Body of pancreas (tissue), 4 donors: ENCODE results near the gene BTNL9. TPM values are rescaled to one million over a fixed set of nuclear protein-coding genes. Genes with fewer than 3 reads are reported as not detected.
"Not testable (repeated sequence)": the region's sequence is repeated elsewhere in the genome, so short reads cannot be mapped to it uniquely, and the experiment has no call there.

Experiments used
- ATAC-seq: fragments of 150-250 bp; one replicate; pipeline ENCODE4 v1.9.1; 2016
- DNase-seq, 4 donors: peaks; one replicate each; pipeline ENCODE4 v3.0.0-alpha.2; 2019
- H3K27ac ChIP-seq, 4 donors: fragments of 200-600 bp; sonication (generic); 1 replicate in 3 of 4; 2 replicates in 1 of 4; pipeline versions ENCODE4 v1.5.1 to v1.6.1; 2016 to 2019; ENCODE audit warnings: mild to moderate bottlenecking in 1 of 4, mixed read lengths in 1 of 4, moderate library complexity in 1 of 4
- H3K27me3 ChIP-seq, 2 donors: fragments of 200-600 bp; sonication (generic); one replicate each; pipeline ENCODE4 v1.6.0; 2016; ENCODE audit warnings: mild to moderate bottlenecking in 1 of 2
- H3K36me3 ChIP-seq, 2 donors: fragments of 200-600 bp; sonication (generic); replicated peaks in 1 of 2; 2 replicates each; pipeline ENCODE4 v1.5.1; 2016; ENCODE audit warnings: low read depth in 2 of 2; ENCODE audit not compliant: insufficient read depth in 1 of 2
- H3K4me1 ChIP-seq: fragments of 200-600 bp; sonication (generic); one replicate; pipeline ENCODE4 v1.6.0; 2016
- H3K4me3 ChIP-seq, 2 donors: fragments of 200-600 bp; sonication (generic); 1 replicate in 1 of 2; 2 replicates in 1 of 2; pipeline ENCODE4 v1.5.1; 2016 to 2019
- H3K9me3 ChIP-seq, 3 donors: fragments of 200-600 bp; sonication (generic); 1 replicate in 2 of 3; 2 replicates in 1 of 3; pipeline ENCODE4 v1.5.1; 2016
- CTCF ChIP-seq, 7 experiments: fragments of 450-650 bp in 4 of 7; fragments of 200-600 bp in 3 of 7; sonication (generic) in 3 of 7; IDR thresholded peaks; one replicate each; pipeline ENCODE4 v1.5.1; 2016 to 2019; ENCODE audit warnings: antibody characterized with exemption in 7 of 7
- POLR2A ChIP-seq, 3 donors: fragments of 450-650 bp; IDR thresholded peaks; one replicate each; pipeline ENCODE4 v1.6.1; 2016; ENCODE audit warnings: antibody characterized with exemption in 3 of 3, mild to moderate bottlenecking in 2 of 3
- WGBS, 2 donors: methylation state at CpG; one replicate each; pipeline ENCODE4 v1.1.5; 2017; 5-methylcytosine and 5-hydroxymethylcytosine counted together
- intact Hi-C: fragments of 100-400 bp; cut with DNase I; formaldehyde crosslinking; loops from one replicate; pipeline ENCODE4 v1.15.1; 2023
- total RNA-seq, 2 donors: library from RNA; depleted of rRNA; stranded (reverse); fragments of >200 nt; gene quantifications; one replicate each; pipeline ENCODE4 v1.1.0, GENCODE V29; 2016

BTNL9 gene
- 10 to 100 TPM; 20.2 to 41.5 TPM for total RNA-seq

DNA sequence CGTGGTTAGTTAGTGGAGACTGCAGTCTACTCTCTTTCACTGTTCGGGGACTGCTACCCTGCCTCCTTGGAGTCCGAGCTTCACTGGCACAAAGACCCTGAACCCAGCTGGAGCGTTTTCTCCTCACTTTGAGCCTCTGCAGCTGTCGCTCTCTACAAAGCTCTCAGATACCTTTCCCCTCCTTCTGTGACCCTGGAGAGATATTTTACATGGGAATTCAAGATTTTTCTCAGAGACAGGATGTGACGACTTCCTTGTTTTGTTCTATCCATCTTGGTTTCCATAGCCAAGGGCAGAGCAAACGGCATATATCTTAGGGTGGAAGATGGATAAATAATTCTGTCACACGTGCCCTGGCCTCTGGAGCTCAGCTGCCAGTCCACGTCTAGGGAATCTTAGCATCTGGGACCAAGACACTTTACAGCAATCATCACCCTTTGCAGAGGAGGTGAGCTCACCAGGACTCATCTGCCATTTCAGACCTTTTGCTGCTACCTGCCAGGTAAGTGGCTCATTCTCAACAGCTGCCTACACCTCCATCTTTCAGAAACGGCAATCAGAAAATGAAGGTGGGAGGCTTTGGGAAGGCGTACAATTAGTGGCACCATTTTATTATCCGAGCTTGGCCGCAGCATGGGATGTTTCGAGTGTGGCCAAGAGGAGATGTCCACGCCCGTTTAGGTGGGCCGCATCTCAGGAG lies at the start of gene BTNL9:
Gene BTNL9, plus strand, starts transcription at position 336 of the 700 bp plus-strand sequence. CDS start 5,224 bp downstream, outside the sequence.
- no peak within 1 kb of the TSS for H3K27ac ChIP-seq
- no peaks in the 10 kb centered on the region for H3K4me1 ChIP-seq
- ATAC-seq (no peak), DNase-seq (no peak)
- no peaks in the 10 kb centered on the region for H3K9me3 ChIP-seq
- no peak within 1 kb of the TSS for H3K4me3 ChIP-seq
- H3K27me3 ChIP-seq: no peaks in the 10 kb centered on the region
- TF ChIP-seq POLR2A (IDR thresholded peaks at IDR 0.05): no peak
- intact Hi-C loops: no loop called here
- WGBS, 2 donors: 50 to 58% methylated on average over 17 of the region's 17 CpGs
- no peaks in the 10 kb centered on the region for H3K36me3 ChIP-seq

DNA sequence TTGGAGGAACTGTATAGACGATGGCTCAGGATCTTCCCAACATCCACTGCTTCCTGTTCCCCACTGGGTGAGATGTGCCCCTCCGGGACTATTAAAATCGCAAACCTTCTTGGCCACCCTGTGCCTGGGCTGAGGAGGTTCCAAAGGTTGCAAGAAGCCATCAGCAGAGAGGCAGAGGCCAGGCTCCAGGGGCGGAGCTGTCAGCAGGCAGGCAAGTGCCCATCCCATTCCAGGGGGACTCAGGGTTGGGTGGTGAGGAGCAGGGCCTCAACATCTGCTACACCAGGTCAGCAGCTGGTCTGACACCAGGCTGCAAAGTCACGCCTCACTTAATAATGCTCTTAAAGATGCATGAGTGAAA lies 49.2 kb upstream of the BTNL9 start:
- Histone ChIP-seq H3K4me1 (no peaks in the 10 kb centered on the region), H3K27me3 (no peaks in the 10 kb centered on the region), H3K4me3 (no peak overlapping the region), H3K27ac (no peak overlapping the region), H3K36me3 (no peaks in the 10 kb centered on the region), H3K9me3 (no peaks in the 10 kb centered on the region)
- intact Hi-C loops: no loop called here
- DNase-seq (no peak), ATAC-seq (no peak)
- 74 to 77% methylated on average over 5 of the region's 5 CpGs for whole genome bisulfite sequencing, 2 donors
- TF ChIP-seq POLR2A (IDR thresholded peaks at IDR 0.05) (no peak), CTCF (IDR thresholded peaks at IDR 0.05) (no peak)

DNA sequence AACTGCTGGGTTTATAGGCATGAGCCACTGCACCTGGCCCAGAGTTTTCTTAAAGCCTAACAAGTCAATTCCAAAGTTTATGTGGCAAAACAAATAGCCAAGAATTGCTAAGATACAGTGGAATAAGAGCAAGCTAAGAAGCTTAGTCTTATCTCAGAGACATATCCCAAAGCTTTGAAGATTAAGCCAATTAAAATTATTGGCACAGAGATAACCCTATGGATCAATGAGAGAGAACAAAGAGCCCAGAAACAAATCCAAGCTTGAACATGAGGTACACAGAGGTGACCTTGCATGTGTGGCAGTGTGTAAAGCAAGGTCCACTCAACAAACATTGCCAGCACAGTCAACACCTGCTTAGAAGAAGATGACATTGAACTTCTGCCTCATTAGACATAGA lies 38.1 kb upstream of the BTNL9 start:
- Histone ChIP-seq H3K36me3 (no peaks in the 10 kb centered on the region), H3K4me3 (no peak overlapping the region), H3K27ac (peak overlapping the region in 2 of 4 donors; percentile 16 to 47), H3K4me1 (peaks cover 9% of the 10 kb centered on the region), H3K9me3 (no peaks in the 10 kb centered on the region), H3K27me3 (no peaks in the 10 kb centered on the region)
- ATAC-seq: peak; percentile 90
- TF ChIP-seq POLR2A (IDR thresholded peaks at IDR 0.05) (no peak), CTCF (IDR thresholded peaks at IDR 0.05) (no peak)
- peak in 2 of 4 donors; percentile 46 to 54 for DNase-seq
- intact Hi-C loops: no loop called here

DNA sequence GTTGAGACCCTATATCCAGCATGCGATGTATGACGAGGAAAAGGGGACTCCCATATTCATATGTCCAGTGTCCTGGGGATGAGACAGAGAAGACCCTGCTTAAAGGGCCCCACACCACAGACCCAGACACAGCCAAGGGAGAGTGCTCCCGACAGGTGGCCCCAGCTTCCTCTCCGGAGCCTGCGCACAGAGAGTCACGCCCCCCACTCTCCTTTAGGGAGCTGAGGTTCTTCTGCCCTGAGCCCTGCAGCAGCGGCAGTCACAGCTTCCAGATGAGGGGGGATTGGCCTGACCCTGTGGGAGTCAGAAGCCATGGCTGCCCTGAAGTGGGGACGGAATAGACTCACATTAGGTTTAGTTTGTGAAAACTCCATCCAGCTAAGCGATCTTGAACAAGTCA lies 34.3 kb upstream of the BTNL9 start:
- intact Hi-C loops: loop anchor here (5.0 kb wide), 1 partner anchor 63 kb away; no protein-coding TSS in a partner anchor
- no peak for DNase-seq
- no peak overlapping the region for H3K4me3 ChIP-seq
- no peaks in the 10 kb centered on the region for H3K36me3 ChIP-seq
- WGBS, 2 donors: 69 to 79% methylated on average over 8 of the region's 9 CpGs
- no peak overlapping the region for H3K27ac ChIP-seq
- TF ChIP-seq CTCF (IDR thresholded peaks at IDR 0.05): no peak
- no peak for TF ChIP-seq POLR2A (IDR thresholded peaks at IDR 0.05)
- peaks cover 9% of the 10 kb centered on the region for H3K4me1 ChIP-seq
- H3K9me3 ChIP-seq: no peaks in the 10 kb centered on the region
- H3K27me3 ChIP-seq: no peaks in the 10 kb centered on the region
- ATAC-seq: no peak

DNA sequence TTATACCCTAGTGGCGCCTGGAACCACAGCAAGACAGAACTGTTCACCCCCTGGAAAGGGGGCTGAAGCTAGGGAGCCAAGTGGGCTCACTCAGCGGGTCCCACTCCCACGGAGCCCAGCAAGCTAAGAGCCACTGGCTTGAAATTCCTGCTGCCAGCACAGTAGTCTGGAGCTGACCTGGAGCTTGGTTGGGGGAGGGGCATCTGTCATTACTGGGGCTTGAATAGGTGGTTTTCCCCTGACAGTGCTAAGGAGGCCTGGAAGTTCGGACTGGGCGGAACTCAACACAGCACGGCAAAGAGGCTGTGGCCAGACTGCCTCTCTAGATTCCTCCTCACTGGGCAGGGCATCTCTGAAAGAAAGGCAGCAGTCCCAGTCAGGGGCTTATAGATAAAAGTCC lies 31.9 kb upstream of the BTNL9 start:
- 76 to 90% methylated on average over 3 to 6 of the region's 6 CpGs for WGBS, 2 donors
- H3K27me3 ChIP-seq: no peaks in the 10 kb centered on the region
- H3K36me3 ChIP-seq: no peaks in the 10 kb centered on the region
- no peaks in the 10 kb centered on the region for H3K4me1 ChIP-seq
- intact Hi-C loops: loop anchor here (5.0 kb wide), 1 partner anchor 66 kb away; no protein-coding TSS in a partner anchor
- ATAC-seq: no peak
- TF ChIP-seq POLR2A (IDR thresholded peaks at IDR 0.05): no peak
- TF ChIP-seq CTCF (IDR thresholded peaks at IDR 0.05): no peak
- no peak overlapping the region for H3K4me3 ChIP-seq
- H3K9me3 ChIP-seq: no peaks in the 10 kb centered on the region
- no peak overlapping the region for H3K27ac ChIP-seq
- DNase-seq: no peak

DNA sequence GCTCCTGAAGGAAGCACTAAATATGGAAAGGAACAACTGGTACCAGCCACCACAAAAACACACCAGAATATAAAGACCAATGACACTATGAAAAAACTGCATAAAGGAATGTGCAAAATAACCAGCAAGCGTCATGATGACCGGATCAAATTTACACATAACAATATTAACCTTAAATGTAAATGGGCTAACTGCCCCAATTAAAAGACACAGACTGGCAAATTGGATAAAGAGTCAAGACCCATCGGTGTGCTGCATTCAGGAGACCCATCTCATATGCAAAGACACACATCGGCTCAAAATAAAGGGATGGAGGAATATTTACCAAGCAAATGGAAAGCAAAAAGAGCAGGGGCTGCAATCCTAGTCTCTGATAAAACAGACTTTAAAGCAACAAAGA lies 30.0 kb upstream of the BTNL9 start:
- DNase-seq, H3K36me3 ChIP-seq, H3K27me3 ChIP-seq, H3K4me3 ChIP-seq, H3K4me1 ChIP-seq, H3K9me3 ChIP-seq, H3K27ac ChIP-seq, ATAC-seq, intact Hi-C loops: not testable (repeated sequence)
- WGBS, 2 donors: 79 to 94% methylated on average over 4 of the region's 4 CpGs

DNA sequence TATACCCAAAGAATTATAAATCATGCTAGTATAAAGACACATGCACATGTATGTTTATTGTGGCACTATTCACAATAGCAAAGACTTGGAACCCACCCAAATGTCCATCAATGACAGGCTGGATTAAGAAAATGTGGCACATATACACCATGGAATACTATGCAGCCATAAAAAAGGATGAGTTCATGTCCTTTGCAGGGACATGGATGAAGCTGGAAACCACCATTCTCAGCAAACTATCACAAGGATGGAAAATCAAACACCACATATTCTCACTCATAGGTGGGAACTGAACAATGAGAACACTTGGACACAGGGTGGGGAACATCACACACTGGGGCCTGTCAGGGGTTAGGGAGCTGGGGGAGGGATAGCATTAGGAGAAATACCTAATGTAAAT lies 25.4 kb upstream of the BTNL9 start:
- H3K27ac ChIP-seq, H3K9me3 ChIP-seq, ATAC-seq, H3K4me1 ChIP-seq, DNase-seq, H3K27me3 ChIP-seq, H3K36me3 ChIP-seq, H3K4me3 ChIP-seq, intact Hi-C loops: not testable (repeated sequence)

DNA sequence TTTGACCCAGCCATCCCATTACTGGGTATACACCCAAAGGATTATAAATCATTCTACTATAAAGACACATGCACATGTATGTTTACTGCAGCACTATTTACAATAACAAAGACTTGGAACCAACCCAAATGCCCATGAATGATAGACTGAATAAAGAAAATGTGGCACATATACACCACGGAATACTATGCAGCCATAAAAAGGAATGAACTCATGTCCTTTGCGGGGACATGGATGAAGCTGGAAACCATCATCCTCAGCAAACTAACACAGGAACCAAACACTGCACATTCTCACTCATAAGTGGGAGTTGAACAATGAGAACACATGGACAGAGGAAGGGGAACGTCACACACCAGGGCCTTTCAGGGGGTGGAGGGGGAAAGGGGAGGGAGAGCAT lies 22.6 kb upstream of the BTNL9 start:
- H3K27me3 ChIP-seq, H3K4me3 ChIP-seq, H3K36me3 ChIP-seq, H3K27ac ChIP-seq, ATAC-seq, intact Hi-C loops, H3K4me1 ChIP-seq, H3K9me3 ChIP-seq, DNase-seq: not testable (repeated sequence)
- WGBS, 2 donors: 76 to 86% methylated on average over 3 of the region's 3 CpGs
